ENCODE measurements around the gene MTF2.
"Not testable (repeated sequence)": the region's sequence is repeated elsewhere in the genome, so short reads cannot be mapped to it uniquely, and the experiment has no call there.

MTF2 gene

GRCh38 chr1:93151474-93151873, 72.4 kb downstream of the MTF2 start:
- TF ChIP-seq, protein P1, sequence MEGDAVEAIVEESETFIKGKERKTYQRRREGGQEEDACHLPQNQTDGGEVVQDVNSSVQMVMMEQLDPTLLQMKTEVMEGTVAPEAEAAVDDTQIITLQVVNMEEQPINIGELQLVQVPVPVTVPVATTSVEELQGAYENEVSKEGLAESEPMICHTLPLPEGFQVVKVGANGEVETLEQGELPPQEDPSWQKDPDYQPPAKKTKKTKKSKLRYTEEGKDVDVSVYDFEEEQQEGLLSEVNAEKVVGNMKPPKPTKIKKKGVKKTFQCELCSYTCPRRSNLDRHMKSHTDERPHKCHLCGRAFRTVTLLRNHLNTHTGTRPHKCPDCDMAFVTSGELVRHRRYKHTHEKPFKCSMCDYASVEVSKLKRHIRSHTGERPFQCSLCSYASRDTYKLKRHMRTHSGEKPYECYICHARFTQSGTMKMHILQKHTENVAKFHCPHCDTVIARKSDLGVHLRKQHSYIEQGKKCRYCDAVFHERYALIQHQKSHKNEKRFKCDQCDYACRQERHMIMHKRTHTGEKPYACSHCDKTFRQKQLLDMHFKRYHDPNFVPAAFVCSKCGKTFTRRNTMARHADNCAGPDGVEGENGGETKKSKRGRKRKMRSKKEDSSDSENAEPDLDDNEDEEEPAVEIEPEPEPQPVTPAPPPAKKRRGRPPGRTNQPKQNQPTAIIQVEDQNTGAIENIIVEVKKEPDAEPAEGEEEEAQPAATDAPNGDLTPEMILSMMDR (conservative IDR thresholded peaks at IDR 0.05; ENCODE audit: low read length): no peak
- H3K4me3 ChIP-seq (ENCODE audit: low read length): no peak overlapping the region
- no peak for DNase-seq (ENCODE audit: low read depth)

DNA sequence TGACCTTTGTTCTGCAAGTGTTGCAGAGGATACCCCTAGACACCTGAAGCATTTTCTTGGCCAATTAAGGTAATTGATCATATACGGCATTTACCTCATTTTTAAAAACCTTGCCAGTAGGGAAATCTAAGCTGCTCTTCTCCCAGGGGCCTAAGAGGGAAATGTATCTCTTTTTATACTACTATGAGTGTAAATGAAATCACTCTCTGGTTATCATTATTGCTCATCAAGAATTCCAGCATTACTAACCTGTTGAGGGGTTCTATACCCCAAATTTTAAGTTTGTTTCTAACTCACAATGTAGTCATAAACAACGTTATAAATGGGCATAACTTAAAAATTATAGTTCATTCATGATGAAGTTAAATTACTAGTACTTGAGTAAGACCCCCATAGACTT, 73.8 kb downstream of the MTF2 start:
- no peak for DNase-seq (ENCODE audit: low read depth)
- no peak overlapping the region for H3K4me3 ChIP-seq (ENCODE audit: low read length)
- TF ChIP-seq, protein P1 (conservative IDR thresholded peaks at IDR 0.05; ENCODE audit: low read length): no peak

DNA sequence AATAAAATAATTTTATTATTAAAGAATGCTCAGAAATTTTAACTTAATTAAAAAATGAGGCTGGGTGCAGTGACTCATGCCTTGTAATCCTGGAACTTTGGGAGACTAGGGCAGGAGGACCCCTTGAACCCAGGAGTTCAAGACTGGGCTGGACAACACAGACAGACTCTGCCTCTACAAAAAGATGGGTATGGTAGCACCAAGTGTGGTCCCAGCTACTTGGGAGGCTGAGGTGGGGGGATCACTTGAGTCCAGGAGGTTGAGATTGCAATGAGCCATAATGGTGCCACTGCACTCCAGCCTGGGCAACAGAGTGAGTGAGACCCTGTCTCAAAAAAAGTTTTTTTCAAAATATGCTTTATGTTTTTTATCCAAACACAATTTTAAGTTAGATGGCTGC, 75.8 kb downstream of the MTF2 start:
- TF ChIP-seq, protein P1 (conservative IDR thresholded peaks at IDR 0.05; ENCODE audit: low read length): no peak
- H3K4me3 ChIP-seq (ENCODE audit: low read length): no peak overlapping the region
- no peak for DNase-seq (ENCODE audit: low read depth)

GRCh38 chr1:93155335-93155734, 76.3 kb downstream of the MTF2 start:
- no peak overlapping the region for H3K4me3 ChIP-seq (ENCODE audit: low read length)
- TF ChIP-seq, protein P1 (conservative IDR thresholded peaks at IDR 0.05; ENCODE audit: low read length): no peak
- no peak for DNase-seq (ENCODE audit: low read depth)

DNA sequence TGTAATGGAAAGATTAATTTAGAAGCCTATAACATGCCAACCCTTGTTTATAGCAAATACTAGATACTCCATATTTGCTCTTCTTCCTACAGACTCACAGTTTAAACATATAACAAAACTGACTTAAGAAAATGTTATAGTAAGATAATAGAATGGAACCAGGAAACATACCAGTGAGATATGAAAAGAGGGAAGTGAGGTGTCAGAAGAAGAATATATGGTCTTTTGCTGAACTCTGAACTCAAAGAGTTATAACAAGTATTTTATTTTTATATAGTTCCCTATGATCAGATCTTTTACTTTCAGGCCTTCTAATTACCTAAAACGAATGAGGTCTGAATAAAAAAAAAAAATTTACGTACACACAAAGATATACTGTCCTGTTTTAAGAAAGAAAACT, 80.3 kb downstream of the MTF2 start:
- no peak for DNase-seq (ENCODE audit: low read depth)
- TF ChIP-seq, protein P1 (conservative IDR thresholded peaks at IDR 0.05; ENCODE audit: low read length): no peak
- no peak overlapping the region for H3K4me3 ChIP-seq (ENCODE audit: low read length)

DNA sequence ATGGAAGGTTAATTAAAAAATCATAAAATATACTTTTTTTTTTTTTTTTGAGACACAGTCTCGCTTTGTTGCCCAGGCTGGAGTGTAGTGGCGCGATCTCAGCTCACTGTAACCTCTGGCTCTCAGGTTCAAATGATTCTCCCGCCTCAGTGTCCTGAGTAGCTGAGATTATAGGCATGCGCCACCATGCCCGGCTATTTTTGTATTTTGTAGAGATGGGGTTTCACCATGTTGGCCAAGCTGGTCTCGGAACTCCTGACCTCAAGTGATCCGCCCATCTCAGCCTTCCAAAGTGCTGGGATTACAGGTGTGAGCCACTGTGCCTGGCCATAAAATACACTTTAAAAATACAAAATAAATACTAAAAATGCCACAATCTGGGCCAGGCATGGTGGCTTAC, 84.2 kb downstream of the MTF2 start:
- not testable (repeated sequence) for DNase-seq (ENCODE audit: low read depth); H3K4me3 ChIP-seq (ENCODE audit: low read length)

- no peak for DNase-seq (ENCODE audit: low read depth)
- no peak overlapping the region for H3K4me3 ChIP-seq (ENCODE audit: low read length)
- TF ChIP-seq, protein P1 (conservative IDR thresholded peaks at IDR 0.05; ENCODE audit: low read length): no peak
Observed at GRCh38 chr1:93164816-93165215, 85.7 kb downstream of the MTF2 start.

- not testable (repeated sequence) for DNase-seq (ENCODE audit: low read depth); H3K4me3 ChIP-seq (ENCODE audit: low read length)
Observed at GRCh38 chr1:93165895-93166294, 86.8 kb downstream of the MTF2 start.

Data from AG10803 (cell line).